ENCODE data around the gene RHOT2.

DNA sequence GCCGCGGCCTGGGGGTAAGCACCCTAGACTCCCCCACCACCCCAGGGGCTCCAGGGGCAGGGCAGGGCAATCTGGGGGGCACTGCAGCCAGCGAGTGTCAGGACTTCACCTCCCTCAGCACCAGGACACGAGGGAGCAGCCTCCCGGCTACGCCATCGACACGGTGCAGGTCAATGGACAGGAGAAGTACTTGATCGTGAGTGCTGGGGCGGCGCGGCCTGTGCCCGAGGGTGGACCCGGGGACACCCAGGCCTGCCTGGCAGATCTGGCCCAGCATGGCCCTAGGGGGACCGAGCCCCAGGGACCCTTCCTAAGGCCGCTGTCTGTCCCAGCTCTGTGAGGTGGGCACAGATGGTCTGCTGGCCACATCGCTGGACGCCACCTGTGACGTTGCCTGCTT, 4.4 kb downstream of the RHOT2 start:
- TF ChIP-seq, protein P1, sequence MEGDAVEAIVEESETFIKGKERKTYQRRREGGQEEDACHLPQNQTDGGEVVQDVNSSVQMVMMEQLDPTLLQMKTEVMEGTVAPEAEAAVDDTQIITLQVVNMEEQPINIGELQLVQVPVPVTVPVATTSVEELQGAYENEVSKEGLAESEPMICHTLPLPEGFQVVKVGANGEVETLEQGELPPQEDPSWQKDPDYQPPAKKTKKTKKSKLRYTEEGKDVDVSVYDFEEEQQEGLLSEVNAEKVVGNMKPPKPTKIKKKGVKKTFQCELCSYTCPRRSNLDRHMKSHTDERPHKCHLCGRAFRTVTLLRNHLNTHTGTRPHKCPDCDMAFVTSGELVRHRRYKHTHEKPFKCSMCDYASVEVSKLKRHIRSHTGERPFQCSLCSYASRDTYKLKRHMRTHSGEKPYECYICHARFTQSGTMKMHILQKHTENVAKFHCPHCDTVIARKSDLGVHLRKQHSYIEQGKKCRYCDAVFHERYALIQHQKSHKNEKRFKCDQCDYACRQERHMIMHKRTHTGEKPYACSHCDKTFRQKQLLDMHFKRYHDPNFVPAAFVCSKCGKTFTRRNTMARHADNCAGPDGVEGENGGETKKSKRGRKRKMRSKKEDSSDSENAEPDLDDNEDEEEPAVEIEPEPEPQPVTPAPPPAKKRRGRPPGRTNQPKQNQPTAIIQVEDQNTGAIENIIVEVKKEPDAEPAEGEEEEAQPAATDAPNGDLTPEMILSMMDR (IDR thresholded peaks at IDR 0.05): no peak
- no peak for TF ChIP-seq POLR2A (IDR thresholded peaks at IDR 0.05)

All from testis (tissue), 2 donors.